ENCODE measurements around the gene ATXN7L1. TPM values are rescaled to one million over a fixed set of nuclear protein-coding genes. Genes with fewer than 3 reads are reported as not detected.

ATXN7L1 gene
- total RNA-seq, 1 donor from 2014 or later, result 16.3 TPM

GRCh38 chr7:105584165-105584564, 292.2 kb downstream of the ATXN7L1 start:
- DNase-seq (ENCODE audit: low spot score), result no peak

- no peak for DNase-seq (ENCODE audit: low spot score)
Observed at GRCh38 chr7:105583061-105583460, 293.3 kb downstream of the ATXN7L1 start.

- peak; percentile 40 for DNase-seq (ENCODE audit: low spot score)
Observed at GRCh38 chr7:105581066-105581811, 295.2 kb downstream of the ATXN7L1 start, which contains the start of gene EFCAB10. TSS of gene EFCAB10 (minus strand) at chr7:105581493. CDS start at chr7:105581463, 30 bp downstream.

- no peak for DNase-seq (ENCODE audit: low spot score)
Observed at GRCh38 chr7:105580022-105580740, 296.2 kb downstream of the ATXN7L1 start.

GRCh38 chr7:105578496-105578895, 297.9 kb downstream of the ATXN7L1 start:
- DNase-seq (ENCODE audit: low spot score), result no peak

- no peak for DNase-seq (ENCODE audit: low spot score)
Observed at GRCh38 chr7:105577251-105577650, 299.1 kb downstream of the ATXN7L1 start.

GRCh38 chr7:105571891-105572290, 304.5 kb downstream of the ATXN7L1 start:
- no peak for DNase-seq (ENCODE audit: low spot score)

GRCh38 chr7:105567821-105568220, 308.6 kb downstream of the ATXN7L1 start:
- DNase-seq (ENCODE audit: low spot score), result no peak

GRCh38 chr7:105567024-105567423, 309.4 kb downstream of the ATXN7L1 start:
- no peak for DNase-seq (ENCODE audit: low spot score)

GRCh38 chr7:105565190-105565589, 311.2 kb downstream of the ATXN7L1 start:
- no peak for DNase-seq (ENCODE audit: low spot score)

- DNase-seq (ENCODE audit: low spot score), result no peak
Observed at GRCh38 chr7:105559926-105560325, 316.5 kb downstream of the ATXN7L1 start.

Other genes with a start within 250 kb of the ATXN7L1 start
- gene CDHR3, start 86.7 kb upstream of the ATXN7L1 start, total RNA-seq, result 3.1 TPM
- 116 TPM for gene SYPL1, start 235.7 kb upstream of the ATXN7L1 start, total RNA-seq